IMR-90 (cell line): ENCODE data around the gene GPSM1. TPM values are rescaled to one million over a fixed set of nuclear protein-coding genes. Genes with fewer than 3 reads are reported as not detected.

Source experiments
- ATAC-seq: fragments of 200-7000 bp; cut with Tn5 transposase; 2 replicates; pipeline ENCODE4 v1.9.1; 2020; ENCODE audit warnings: low read depth, mild to moderate bottlenecking, moderate library complexity
- BruUV-seq: library from RNA; stranded (reverse); fragments of 400-500 nt; replicated peaks from 2 replicates; lab custom pipeline; 2021; lab: Mats Ljungman, UMichigan
- CTCF ChIA-PET: fragments of 300-600 bp; formaldehyde crosslinking; extraction: SDS; loops from one replicate; lab custom pipeline; 2021; ENCODE audit warnings: antibody characterized with exemption; lab: Yijun Ruan, JAX
- POLR2A ChIA-PET: fragments of 300-600 bp; sonication (Branson Sonifier 250); formaldehyde crosslinking; loops from one replicate; lab custom pipeline; 2022; ENCODE audit warnings: antibody characterized with exemption; ENCODE audit not compliant: unreplicated experiment; lab: Charles Lee
- DNase-seq: peaks from one replicate; pipeline ENCODE4 v3.0.0; 2013
- H2AFZ ChIP-seq: replicated peaks from 2 replicates; pipeline ENCODE3; 2013; ENCODE audit warnings: low read length, mild to moderate bottlenecking; ENCODE audit not compliant: poor library complexity
- H2AK5ac ChIP-seq: 2 replicates; pipeline ENCODE4 v1.6.1; 2013; ENCODE audit warnings: low read depth, low read length, inconsistent platforms
- H2AK9ac ChIP-seq: replicated peaks from 2 replicates; pipeline ENCODE3; 2013; ENCODE audit warnings: mild to moderate bottlenecking, low read depth, low read length, moderate library complexity; ENCODE audit not compliant: poor library complexity
- H2BK120ac ChIP-seq: 2 replicates; pipeline ENCODE4 v1.6.1; 2013; ENCODE audit warnings: low read depth, low read length, inconsistent platforms
- H2BK15ac ChIP-seq: 3 replicates; pipeline ENCODE4 v1.6.1; 2013; ENCODE audit warnings: low read depth, low read length, inconsistent platforms
- H2BK20ac ChIP-seq: 2 replicates; pipeline ENCODE4 v1.6.1; 2013; ENCODE audit warnings: low read depth, mild to moderate bottlenecking, inconsistent platforms, low read length, moderate library complexity
- H2BK5ac ChIP-seq: 2 replicates; pipeline ENCODE4 v1.6.1; 2013; ENCODE audit warnings: mild to moderate bottlenecking, low read depth, low read length, inconsistent platforms; ENCODE audit not compliant: poor library complexity, severe bottlenecking
- H3K14ac ChIP-seq: replicated peaks from 2 replicates; pipeline ENCODE4 v1.6.1; 2013; ENCODE audit warnings: low read depth, low read length, inconsistent platforms
- H3K18ac ChIP-seq: 2 replicates; pipeline ENCODE4 v1.6.1; 2013; ENCODE audit warnings: low read depth, low read length, control low read depth
- H3K23ac ChIP-seq: 2 replicates; pipeline ENCODE4 v1.6.1; 2013; ENCODE audit warnings: low read depth, low read length, inconsistent platforms
- H3K27ac ChIP-seq: 2 replicates; pipeline ENCODE4 v1.5.1; 2013; ENCODE audit warnings: mild to moderate bottlenecking, control low read depth, low read length; ENCODE audit not compliant: insufficient read depth
- H3K27me3 ChIP-seq: 2 replicates; pipeline ENCODE4 v1.6.1; 2013; ENCODE audit warnings: low read length; ENCODE audit not compliant: control insufficient read depth, insufficient read depth
- H3K36me3 ChIP-seq: 2 replicates; pipeline ENCODE4 v1.6.1; 2013; ENCODE audit warnings: low read length, mixed read lengths; ENCODE audit not compliant: control insufficient read depth, insufficient read depth
- H3K4ac ChIP-seq: 2 replicates; pipeline ENCODE4 v1.6.1; 2013; ENCODE audit warnings: low read depth, low read length, inconsistent platforms
- H3K4me1 ChIP-seq: 2 replicates; pipeline ENCODE4 v1.6.1; 2013; ENCODE audit warnings: low read length, mixed read lengths; ENCODE audit not compliant: control insufficient read depth, insufficient read depth
- H3K4me2 ChIP-seq: 2 replicates; pipeline ENCODE4 v1.6.1; 2013; ENCODE audit warnings: low read depth, mild to moderate bottlenecking, control low read depth, low read length, moderate library complexity
- H3K4me3 ChIP-seq: 2 replicates; pipeline ENCODE4 v1.5.1; 2013; ENCODE audit warnings: low read depth, mild to moderate bottlenecking, control low read depth, low read length, moderate library complexity; ENCODE audit not compliant: insufficient read depth
- H3K56ac ChIP-seq: 2 replicates; pipeline ENCODE4 v1.6.1; 2013; ENCODE audit warnings: low read length, inconsistent platforms; ENCODE audit not compliant: insufficient read depth; ENCODE audit errors: extremely low read depth
- H3K79me1 ChIP-seq, 2 experiments: 2 replicates each; pipeline ENCODE4 v1.6.1; 2013; ENCODE audit warnings: low read length in 2 of 2, inconsistent platforms in 1 of 2, low read depth in 1 of 2
- H3K9ac ChIP-seq: 2 replicates; pipeline ENCODE4 v1.6.1; 2013; ENCODE audit warnings: low read depth, low read length, control low read depth
- H3K9me1 ChIP-seq: 2 replicates; pipeline ENCODE4 v1.6.1; 2013; ENCODE audit warnings: low read length, inconsistent platforms; ENCODE audit not compliant: insufficient read depth
- H3K9me3 ChIP-seq: 2 replicates; pipeline ENCODE4 v1.6.1; 2013; ENCODE audit warnings: low read length; ENCODE audit not compliant: control insufficient read depth, insufficient read depth
- H4K20me1 ChIP-seq: 2 replicates; pipeline ENCODE4 v1.6.1; 2013; ENCODE audit warnings: low read length, inconsistent platforms; ENCODE audit not compliant: insufficient read depth
- H4K5ac ChIP-seq: 2 replicates; pipeline ENCODE4 v1.6.1; 2013; ENCODE audit warnings: mild to moderate bottlenecking, low read depth, low read length, control low read depth
- H4K8ac ChIP-seq, 2 experiments: 2 replicates each; pipeline ENCODE4 v1.6.1; 2013; ENCODE audit warnings: low read depth in 2 of 2, low read length in 2 of 2, control low read depth in 1 of 2, inconsistent platforms in 1 of 2
- H4K91ac ChIP-seq: 2 replicates; pipeline ENCODE4 v1.6.1; 2013; ENCODE audit warnings: low read depth, low read length, inconsistent platforms; ENCODE audit not compliant: insufficient read depth
- BHLHE40 ChIP-seq: fragments of 150-350 bp; IDR thresholded peaks from 2 replicates; pipeline ENCODE4 v1.6.1; 2016; ENCODE audit warnings: mild to moderate bottlenecking, low read depth, low read length
- CEBPB ChIP-seq: IDR thresholded peaks from 2 replicates; pipeline ENCODE4 v1.6.1; 2012; ENCODE audit warnings: low read depth, low read length, improper control_type of control experiment
- CHD1 ChIP-seq: IDR thresholded peaks from 2 replicates; pipeline ENCODE4 v1.6.1; 2012; ENCODE audit warnings: low read depth, low read length, improper control_type of control experiment
- FOS ChIP-seq: fragments of 150-350 bp; IDR thresholded peaks from 2 replicates; pipeline ENCODE4 v1.6.1; 2016; ENCODE audit warnings: low read depth, low read length
- MAFK ChIP-seq: IDR thresholded peaks from 2 replicates; pipeline ENCODE4 v1.6.1; 2012; ENCODE audit warnings: low read depth, low read length, improper control_type of control experiment
- MAZ ChIP-seq: IDR thresholded peaks from 2 replicates; pipeline ENCODE4 v1.6.1; 2012; ENCODE audit warnings: low read depth, mild to moderate bottlenecking, low read length, improper control_type of control experiment, moderate library complexity, borderline replicate concordance
- MXI1 ChIP-seq: IDR thresholded peaks from 2 replicates; pipeline ENCODE4 v1.6.1; 2012; ENCODE audit warnings: low read depth, mild to moderate bottlenecking, low read length, moderate library complexity, borderline replicate concordance
- NFE2L2 ChIP-seq: fragments of 150-350 bp; IDR thresholded peaks from 2 replicates; pipeline ENCODE4 v1.6.1; 2016; ENCODE audit warnings: low read depth, mild to moderate bottlenecking, low read length
- POLR2A ChIP-seq: IDR thresholded peaks from 2 replicates; pipeline ENCODE4 v1.6.1; 2012; ENCODE audit warnings: mild to moderate bottlenecking, low read depth, low read length
- RAD21 ChIP-seq: IDR thresholded peaks from 2 replicates; pipeline ENCODE4 v1.6.1; 2012; ENCODE audit warnings: low read length, improper control_type of control experiment
- RCOR1 ChIP-seq: IDR thresholded peaks from 2 replicates; pipeline ENCODE4 v1.6.1; 2012; ENCODE audit warnings: mild to moderate bottlenecking, low read length, improper control_type of control experiment; ENCODE audit not compliant: insufficient replicate concordance
- RFX5 ChIP-seq: IDR thresholded peaks from 2 replicates; pipeline ENCODE4 v1.8.0; 2012; ENCODE audit warnings: low read depth, mild to moderate bottlenecking, low read length, moderate library complexity
- SMC3 ChIP-seq: fragments of 150-350 bp; IDR thresholded peaks from 2 replicates; pipeline ENCODE4 v1.6.1; 2016; ENCODE audit warnings: low read depth, mild to moderate bottlenecking, antibody characterized with exemption, low read length, moderate library complexity
- WGBS, 2 experiments: methylation state at CpG; one replicate each; pipeline versions ENCODE4 v1.1.5 to v1.1.7; 2013; ENCODE audit warnings: missing lambda C conversion rate in 2 of 2; ENCODE audit not compliant: insufficient read length in 1 of 2; ENCODE audit errors: extremely low coverage in 2 of 2; 5-methylcytosine and 5-hydroxymethylcytosine counted together
- dilution Hi-C: fragments of 300-500 bp; cut with HindIII; formaldehyde crosslinking; loops from one replicate; pipeline ENCODE4 v1.14.3; 2018; ENCODE audit warnings: low sequenced_read_pairs; ENCODE audit not compliant: unreplicated experiment
- in situ Hi-C: fragments of 300-500 bp; cut with MboI; formaldehyde crosslinking; loops from 3 replicates; pipeline ENCODE4 v1.14.3; 2019; ENCODE audit warnings: low sequenced_read_pairs, inconsistent platforms, mixed read lengths
- intact Hi-C: fragments of 100-400 bp; cut with micrococcal nuclease; formaldehyde crosslinking; loops from 2 replicates; pipeline ENCODE4 v1.10.0; 2022
- polyA plus RNA-seq, 3 experiments: library from polyadenylated mRNA; depleted of rRNA; stranded (reverse); fragments of >200 nt; gene quantifications; 2 replicates each; pipeline ENCODE4 v1.2.3, GENCODE V29; 2012; ENCODE audit warnings: low replicate concordance in 1 of 3
- total RNA-seq: library from RNA; depleted of rRNA; stranded (reverse); fragments of >200 nt; gene quantifications from 2 replicates; pipeline ENCODE4 v1.2.3, GENCODE V29; 2012
- TF ChIP-seq, protein P1 (sequence below): fragments of 150-350 bp; IDR thresholded peaks from 2 replicates; pipeline ENCODE4 v1.6.1; 2017; ENCODE audit warnings: mild to moderate bottlenecking, antibody characterized with exemption, low read length, low read depth
- TF ChIP-seq, protein P2 (sequence below): conservative IDR thresholded peaks from 2 replicates; pipeline ENCODE4 v1.5.1; 2012; ENCODE audit warnings: mild to moderate bottlenecking, low read depth, low read length, improper control_type of control experiment
- TF ChIP-seq, protein P3 (sequence below): fragments of 150-350 bp; IDR thresholded peaks from 2 replicates; pipeline ENCODE4 v1.6.1; 2016; ENCODE audit warnings: low read depth, mild to moderate bottlenecking, low read length, moderate library complexity, borderline replicate concordance

Gene GPSM1
- total and polyA plus RNA-seq, 2 of the 4 experiments (the other 2 are of a cell fraction) = 28.7 to 71.2 TPM

DNA sequence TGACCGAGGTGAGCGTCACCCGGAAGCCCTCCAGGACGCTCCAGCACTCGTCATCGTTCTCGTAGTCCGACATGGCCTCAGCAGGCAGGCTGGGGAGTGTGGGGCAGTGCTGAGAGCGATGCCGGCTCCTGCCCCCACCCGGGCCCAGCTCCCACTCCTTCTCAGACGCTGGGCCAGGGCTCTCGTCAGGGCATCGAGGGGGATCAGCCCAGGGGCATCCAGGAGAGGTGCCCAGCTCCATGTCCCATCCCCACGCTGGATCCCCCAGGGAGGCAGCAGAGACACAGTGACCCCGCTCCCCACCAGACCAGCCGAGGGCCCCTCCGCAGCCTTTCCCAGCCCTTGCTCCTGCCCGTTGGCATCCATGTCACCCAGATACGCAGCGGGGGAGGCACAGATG, 44.7 kb downstream of the GPSM1 start:
- ATAC-seq (no peak), DNase-seq (no peak)
- BruUV-seq = no TSS peak
- H3K56ac ChIP-seq = no peak overlapping the region
- H2AK5ac ChIP-seq = peak overlapping the region; percentile 89
- no peaks in the 10 kb centered on the region for H3K27me3 ChIP-seq
- H2BK120ac ChIP-seq = peak overlapping the region; percentile 90
- H4K5ac ChIP-seq = peak overlapping the region; percentile 97
- no peaks in the 10 kb centered on the region; the same call in 1 of the 2 replicates for H3K36me3 ChIP-seq
- H2AFZ ChIP-seq = peak overlapping the region; percentile 90
- H3K4me2 ChIP-seq = peak overlapping the region; percentile 30; the same call in 1 of the 2 replicates
- intact Hi-C loops = no loop called here
- no peak overlapping the region; the same call in 1 of the 2 replicates for H3K23ac ChIP-seq
- peak overlapping the region; percentile 90 for H2AK9ac ChIP-seq
- WGBS, 2 experiments = 90% methylated on average over 6 of the region's 21 CpGs; no CpG with 5 or more reads in 1 of the 2 experiments
- peak overlapping the region; percentile 83 for H3K18ac ChIP-seq
- peak overlapping the region; percentile 13; the same call in 1 of the 2 replicates for H2BK20ac ChIP-seq
- H3K4me1 ChIP-seq = peaks cover 15% of the 10 kb centered on the region
- no peaks in the 10 kb centered on the region for H4K20me1 ChIP-seq
- peak overlapping the region; percentile 85; the same call in 1 of the 3 replicates for H2BK15ac ChIP-seq
- H3K9me3 ChIP-seq = no peaks in the 10 kb centered on the region
- H3K14ac ChIP-seq = peak overlapping the region; percentile 92; the same call in 1 of the 2 replicates
- peak overlapping the region; percentile 98 for H4K91ac ChIP-seq
- H3K9me1 ChIP-seq = peaks cover 9% of the 10 kb centered on the region
- peak overlapping the region; percentile 98 for H3K4ac ChIP-seq
- TF ChIP-seq CHD1 (no peak), CEBPB (no peak), NFE2L2 (no peak), MAFK (no peak), RCOR1 (no peak), SMC3 (no peak), BHLHE40 (no peak), POLR2A (no peak), RAD21 (no peak), RFX5 (no peak), MXI1 (no peak), FOS (no peak), MAZ (no peak)
- TF ChIP-seq, protein P1, sequence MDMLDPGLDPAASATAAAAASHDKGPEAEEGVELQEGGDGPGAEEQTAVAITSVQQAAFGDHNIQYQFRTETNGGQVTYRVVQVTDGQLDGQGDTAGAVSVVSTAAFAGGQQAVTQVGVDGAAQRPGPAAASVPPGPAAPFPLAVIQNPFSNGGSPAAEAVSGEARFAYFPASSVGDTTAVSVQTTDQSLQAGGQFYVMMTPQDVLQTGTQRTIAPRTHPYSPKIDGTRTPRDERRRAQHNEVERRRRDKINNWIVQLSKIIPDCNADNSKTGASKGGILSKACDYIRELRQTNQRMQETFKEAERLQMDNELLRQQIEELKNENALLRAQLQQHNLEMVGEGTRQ = no peak
- TF ChIP-seq, protein P2, sequence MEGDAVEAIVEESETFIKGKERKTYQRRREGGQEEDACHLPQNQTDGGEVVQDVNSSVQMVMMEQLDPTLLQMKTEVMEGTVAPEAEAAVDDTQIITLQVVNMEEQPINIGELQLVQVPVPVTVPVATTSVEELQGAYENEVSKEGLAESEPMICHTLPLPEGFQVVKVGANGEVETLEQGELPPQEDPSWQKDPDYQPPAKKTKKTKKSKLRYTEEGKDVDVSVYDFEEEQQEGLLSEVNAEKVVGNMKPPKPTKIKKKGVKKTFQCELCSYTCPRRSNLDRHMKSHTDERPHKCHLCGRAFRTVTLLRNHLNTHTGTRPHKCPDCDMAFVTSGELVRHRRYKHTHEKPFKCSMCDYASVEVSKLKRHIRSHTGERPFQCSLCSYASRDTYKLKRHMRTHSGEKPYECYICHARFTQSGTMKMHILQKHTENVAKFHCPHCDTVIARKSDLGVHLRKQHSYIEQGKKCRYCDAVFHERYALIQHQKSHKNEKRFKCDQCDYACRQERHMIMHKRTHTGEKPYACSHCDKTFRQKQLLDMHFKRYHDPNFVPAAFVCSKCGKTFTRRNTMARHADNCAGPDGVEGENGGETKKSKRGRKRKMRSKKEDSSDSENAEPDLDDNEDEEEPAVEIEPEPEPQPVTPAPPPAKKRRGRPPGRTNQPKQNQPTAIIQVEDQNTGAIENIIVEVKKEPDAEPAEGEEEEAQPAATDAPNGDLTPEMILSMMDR = no peak
- TF ChIP-seq, protein P3, sequence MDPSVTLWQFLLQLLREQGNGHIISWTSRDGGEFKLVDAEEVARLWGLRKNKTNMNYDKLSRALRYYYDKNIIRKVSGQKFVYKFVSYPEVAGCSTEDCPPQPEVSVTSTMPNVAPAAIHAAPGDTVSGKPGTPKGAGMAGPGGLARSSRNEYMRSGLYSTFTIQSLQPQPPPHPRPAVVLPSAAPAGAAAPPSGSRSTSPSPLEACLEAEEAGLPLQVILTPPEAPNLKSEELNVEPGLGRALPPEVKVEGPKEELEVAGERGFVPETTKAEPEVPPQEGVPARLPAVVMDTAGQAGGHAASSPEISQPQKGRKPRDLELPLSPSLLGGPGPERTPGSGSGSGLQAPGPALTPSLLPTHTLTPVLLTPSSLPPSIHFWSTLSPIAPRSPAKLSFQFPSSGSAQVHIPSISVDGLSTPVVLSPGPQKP = no peak
- no peaks in the 10 kb centered on the region; a peak in 1 of 4 replicates for H3K79me1 ChIP-seq
- H2BK5ac ChIP-seq = peak overlapping the region; percentile 66
- in situ Hi-C loops = no loop called here
- POLR2A ChIA-PET = no interaction called here
- H4K8ac ChIP-seq = peak overlapping the region; percentile 97 to 99
- CTCF ChIA-PET = interaction anchor here (0.7 to 1.5 kb wide), 4 partner anchors 9 to 39 kb away, joined by 3 to 8 read pairs (median 3); partner anchors contain the start of gene DNLZ
- dilution Hi-C loops = no loop called here
- peak overlapping the region; percentile 23; the same call in 1 of the 2 replicates for H3K9ac ChIP-seq
- H3K27ac ChIP-seq = peak overlapping the region; percentile 69
- H3K4me3 ChIP-seq = no peak overlapping the region
